ENCODE results near the gene TDRKH. TPM values are rescaled to one million over a fixed set of nuclear protein-coding genes. Genes with fewer than 3 reads are reported as not detected.

Gene TDRKH
- total RNA-seq, 1 experiment from 2014 or later, result 11.1 TPM

- H3K27ac ChIP-seq (ENCODE audit: low read depth, low read length), result no peak overlapping the region
- POLR2A ChIA-PET, result no interaction called here
- TF ChIP-seq EZH2phosphoT487 (IDR thresholded peaks at IDR 0.05; ENCODE audit: borderline replicate concordance), result no peak
- TF ChIP-seq RAD21 (IDR thresholded peaks at IDR 0.05; ENCODE audit: low read depth), result no peak
- TF ChIP-seq YY1 (IDR thresholded peaks at IDR 0.05; ENCODE audit: extremely low read depth, insufficient replicate concordance, low read depth, low read length), result no peak
- no peak for TF ChIP-seq SP1 (IDR thresholded peaks at IDR 0.05; ENCODE audit: low read depth)
- no peak for TF ChIP-seq SIN3A (IDR thresholded peaks at IDR 0.05; ENCODE audit: low read depth)
- no peak for TF ChIP-seq EGR1 (IDR thresholded peaks at IDR 0.05; ENCODE audit: low read depth)
- no peak for TF ChIP-seq CBX3 (IDR thresholded peaks at IDR 0.05; ENCODE audit: low read depth)
- no peak for TF ChIP-seq SRF (IDR thresholded peaks at IDR 0.05; ENCODE audit: low read depth)
- TF ChIP-seq POLR2A (IDR thresholded peaks at IDR 0.05; ENCODE audit: borderline replicate concordance, extremely low read depth, insufficient read depth, insufficient read length), result no peak
- TF ChIP-seq POLR2AphosphoS5 (IDR thresholded peaks at IDR 0.05; ENCODE audit: low read depth, low read length), result no peak
- TF ChIP-seq FOSL1 (IDR thresholded peaks at IDR 0.05; ENCODE audit: low read depth), result no peak
- TF ChIP-seq TCF7L2 (IDR thresholded peaks at IDR 0.05; ENCODE audit: borderline replicate concordance, extremely low read depth, insufficient read depth, insufficient read length), result no peak
- no peak overlapping the region for H2AFZ ChIP-seq (ENCODE audit: low read depth, low read length, poor library complexity, severe bottlenecking)
- no peaks in the 10 kb centered on the region for H3K36me3 ChIP-seq (ENCODE audit: control insufficient read depth in 1 of 2, insufficient read depth in 2 of 2, low read length in 2 of 2)
- H3K4me3 ChIP-seq (replicated peaks in 1 of 2; ENCODE audit: low read depth in 1 of 2, low read length in 2 of 2), result no peak overlapping the region
- no peaks in the 10 kb centered on the region; a peak in 1 of 4 replicates for H3K4me1 ChIP-seq (ENCODE audit: control insufficient read depth in 1 of 2, insufficient read depth in 2 of 2, low read length in 2 of 2)
- no peaks in the 10 kb centered on the region for H3K9me3 ChIP-seq (ENCODE audit: control insufficient read depth in 1 of 2, insufficient read depth in 1 of 2, low read depth in 1 of 2, low read length in 2 of 2)
- no peak for ATAC-seq
- CTCF ChIA-PET, result no interaction called here
- RAD21 ChIA-PET (ENCODE audit: low non-redundant PET in 1 of 2, low total read pairs in 2 of 2, uncharacterized antibody in 2 of 2, unreplicated experiment in 2 of 2), result no interaction called here
- BruUV-seq (replicated peaks), result no TSS peak
- H3K27me3 ChIP-seq (ENCODE audit: insufficient read depth, low read length), result no peaks in the 10 kb centered on the region
- H3K79me2 ChIP-seq (ENCODE audit: insufficient read depth, low read length), result no peaks in the 10 kb centered on the region
- H3K9me2 ChIP-seq (ENCODE audit: insufficient read depth), result no peaks in the 10 kb centered on the region
- H3K9ac ChIP-seq (ENCODE audit: low read length), result no peak overlapping the region
- no peak overlapping the region for H3K4me2 ChIP-seq (ENCODE audit: low read length)
- DNase-seq (ENCODE audit: low read depth, low spot score), result no peak
- no peaks in the 10 kb centered on the region for H4K20me1 ChIP-seq (ENCODE audit: insufficient read depth)
- intact Hi-C loops (cut with micrococcal nuclease), result no loop called here
These were observed 25.5 kb upstream of the TDRKH start for GRCh38 chr1:151815716-151816327.

- H3K9ac ChIP-seq (ENCODE audit: low read length), result no peak overlapping the region
- no peak overlapping the region for H2AFZ ChIP-seq (ENCODE audit: low read depth, low read length, poor library complexity, severe bottlenecking)
- ChIA-PET RAD21 (ENCODE audit: low non-redundant PET in 1 of 2, low total read pairs in 2 of 2, uncharacterized antibody in 2 of 2, unreplicated experiment in 2 of 2) (no interaction called here), CTCF (no interaction called here), POLR2A (no interaction called here)
- no peaks in the 10 kb centered on the region; a peak in 1 of 4 replicates for H3K4me1 ChIP-seq (ENCODE audit: control insufficient read depth in 1 of 2, insufficient read depth in 2 of 2, low read length in 2 of 2)
- no peaks in the 10 kb centered on the region for H3K27me3 ChIP-seq (ENCODE audit: insufficient read depth, low read length)
- intact Hi-C loops (cut with micrococcal nuclease), result no loop called here
- no peak overlapping the region for H3K4me2 ChIP-seq (ENCODE audit: low read length)
- H3K9me2 ChIP-seq (ENCODE audit: insufficient read depth), result no peaks in the 10 kb centered on the region
- no peaks in the 10 kb centered on the region for H4K20me1 ChIP-seq (ENCODE audit: insufficient read depth)
- no peak overlapping the region for H3K27ac ChIP-seq (ENCODE audit: low read depth, low read length)
- H3K4me3 ChIP-seq (replicated peaks in 1 of 2; ENCODE audit: low read depth in 1 of 2, low read length in 2 of 2), result no peak overlapping the region
- ATAC-seq (no peak), DNase-seq (ENCODE audit: low read depth, low spot score) (no peak)
- no peaks in the 10 kb centered on the region for H3K79me2 ChIP-seq (ENCODE audit: insufficient read depth, low read length)
- no TSS peak for BruUV-seq (replicated peaks)
- H3K36me3 ChIP-seq (ENCODE audit: control insufficient read depth in 1 of 2, insufficient read depth in 2 of 2, low read length in 2 of 2), result no peaks in the 10 kb centered on the region
- no peaks in the 10 kb centered on the region for H3K9me3 ChIP-seq (ENCODE audit: control insufficient read depth in 1 of 2, insufficient read depth in 1 of 2, low read depth in 1 of 2, low read length in 2 of 2)
- TF ChIP-seq YY1 (IDR thresholded peaks at IDR 0.05; ENCODE audit: extremely low read depth, insufficient replicate concordance, low read depth, low read length), result no peak
- TF ChIP-seq EGR1 (IDR thresholded peaks at IDR 0.05; ENCODE audit: low read depth), result no peak
- no peak for TF ChIP-seq ZBTB33 (IDR thresholded peaks at IDR 0.05; ENCODE audit: extremely low read depth, insufficient replicate concordance, low read length)
- TF ChIP-seq ZFX (IDR thresholded peaks at IDR 0.05), result no peak
- TF ChIP-seq ELF1 (IDR thresholded peaks at IDR 0.05; ENCODE audit: borderline replicate concordance, low read depth), result no peak
- no peak for TF ChIP-seq FOSL1 (IDR thresholded peaks at IDR 0.05; ENCODE audit: low read depth)
- no peak for TF ChIP-seq CEBPB (IDR thresholded peaks at IDR 0.05; ENCODE audit: low read depth)
- no peak for TF ChIP-seq ATF3 (IDR thresholded peaks at IDR 0.05)
- no peak for TF ChIP-seq MAX (IDR thresholded peaks at IDR 0.05)
- no peak for TF ChIP-seq EZH2 (IDR thresholded peaks at IDR 0.05)
- no peak for TF ChIP-seq CBX3 (IDR thresholded peaks at IDR 0.05; ENCODE audit: low read depth)
- no peak for TF ChIP-seq EZH2phosphoT487 (IDR thresholded peaks at IDR 0.05; ENCODE audit: borderline replicate concordance)
- no peak for TF ChIP-seq POLR2AphosphoS5 (IDR thresholded peaks at IDR 0.05; ENCODE audit: low read depth, low read length)
- no peak for TF ChIP-seq RAD21 (IDR thresholded peaks at IDR 0.05; ENCODE audit: low read depth)
These were observed 24.8 kb upstream of the TDRKH start for GRCh38 chr1:151814971-151815545.

All from HCT116 (cell line).